HPDE6-E6E7 (cell line): ENCODE results near the gene ZNF18.

ENCODE experiments used
- DNase-seq: peaks from one replicate; pipeline ENCODE4 v3.0.0; 2011; ENCODE audit warnings: missing footprints; ENCODE audit errors: extremely low spot score

The ZNF18 gene, protein sequence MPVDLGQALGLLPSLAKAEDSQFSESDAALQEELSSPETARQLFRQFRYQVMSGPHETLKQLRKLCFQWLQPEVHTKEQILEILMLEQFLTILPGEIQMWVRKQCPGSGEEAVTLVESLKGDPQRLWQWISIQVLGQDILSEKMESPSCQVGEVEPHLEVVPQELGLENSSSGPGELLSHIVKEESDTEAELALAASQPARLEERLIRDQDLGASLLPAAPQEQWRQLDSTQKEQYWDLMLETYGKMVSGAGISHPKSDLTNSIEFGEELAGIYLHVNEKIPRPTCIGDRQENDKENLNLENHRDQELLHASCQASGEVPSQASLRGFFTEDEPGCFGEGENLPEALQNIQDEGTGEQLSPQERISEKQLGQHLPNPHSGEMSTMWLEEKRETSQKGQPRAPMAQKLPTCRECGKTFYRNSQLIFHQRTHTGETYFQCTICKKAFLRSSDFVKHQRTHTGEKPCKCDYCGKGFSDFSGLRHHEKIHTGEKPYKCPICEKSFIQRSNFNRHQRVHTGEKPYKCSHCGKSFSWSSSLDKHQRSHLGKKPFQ

GRCh38 chr17:11997147-11997971, at the start of gene ZNF18:
Gene ZNF18 (minus strand): TSS chr17:11997475. CDS start chr17:11992829, 4,646 bp downstream.
- peak; percentile 87 for DNase-seq

GRCh38 chr17:12046786-12047185, 49.5 kb upstream of the ZNF18 start:
- no peak for DNase-seq

GRCh38 chr17:12043702-12044101, 46.4 kb upstream of the ZNF18 start:
- DNase-seq = no peak

GRCh38 chr17:12041312-12041711, 44.0 kb upstream of the ZNF18 start:
- DNase-seq = peak; percentile 47

DNA sequence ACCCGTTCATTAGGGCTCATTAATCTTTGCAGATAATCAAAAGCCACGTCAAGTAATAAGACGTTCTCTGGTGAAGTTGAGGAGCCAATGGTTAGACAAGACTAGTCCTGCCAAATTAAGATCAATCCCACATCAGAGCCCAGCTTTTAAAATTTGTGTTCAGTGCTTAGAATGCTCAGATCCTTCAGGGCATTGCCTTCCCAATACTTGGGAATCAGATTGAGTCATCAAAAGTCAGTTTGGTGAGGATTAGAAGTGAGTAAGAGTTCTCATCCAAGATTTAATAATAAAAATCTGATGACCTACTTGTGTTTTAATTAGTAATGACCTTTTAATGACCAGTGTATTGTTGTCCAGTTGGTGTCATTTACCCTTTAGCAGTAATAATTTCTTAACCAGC, 43.2 kb upstream of the ZNF18 start:
- no peak for DNase-seq

- DNase-seq = no peak
Measured at GRCh38 chr17:12037970-12038369, 40.7 kb upstream of the ZNF18 start.

GRCh38 chr17:12035673-12036072, 38.4 kb upstream of the ZNF18 start:
- no peak for DNase-seq

- DNase-seq = no peak
Measured at GRCh38 chr17:12034538-12034937, 37.3 kb upstream of the ZNF18 start.

DNA sequence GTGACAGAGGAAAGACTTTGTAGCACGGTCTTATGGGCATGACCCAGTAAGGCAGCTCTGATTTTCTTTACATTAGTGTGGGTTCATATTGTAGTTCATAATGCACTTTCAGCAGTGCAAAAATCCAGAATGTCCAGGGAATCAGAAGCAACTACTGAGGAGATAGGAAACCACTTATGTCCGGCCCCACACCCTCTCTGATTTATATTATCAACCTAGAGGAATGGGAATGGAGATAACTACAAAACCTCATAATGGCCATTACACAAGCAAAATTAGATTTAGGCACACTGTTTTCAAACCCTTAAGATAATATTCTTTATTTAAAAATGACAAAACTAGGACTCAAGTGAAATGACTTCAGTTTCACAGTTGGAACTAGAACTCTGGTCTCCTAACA, 31.3 kb upstream of the ZNF18 start:
- no peak for DNase-seq

DNA sequence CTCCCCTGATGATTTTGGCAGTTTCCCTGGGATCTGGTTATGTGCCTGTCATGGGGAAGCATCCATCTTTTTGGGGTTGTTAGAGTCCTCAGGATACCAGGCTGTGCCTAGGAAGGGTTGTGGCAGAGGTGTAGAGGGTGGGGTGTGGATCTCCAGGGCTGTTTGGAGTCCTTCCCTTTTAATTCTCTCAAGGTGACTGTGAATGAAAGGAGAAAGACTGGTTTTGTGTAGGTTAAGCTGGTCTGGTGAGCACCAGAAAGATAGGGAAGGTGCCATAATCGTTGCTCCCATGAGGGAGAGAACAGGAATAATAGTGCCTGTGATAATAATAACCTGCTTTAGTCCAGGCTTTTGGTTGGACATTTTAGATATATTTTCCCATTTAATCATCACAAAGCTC, 30.4 kb upstream of the ZNF18 start:
- DNase-seq = no peak

DNA sequence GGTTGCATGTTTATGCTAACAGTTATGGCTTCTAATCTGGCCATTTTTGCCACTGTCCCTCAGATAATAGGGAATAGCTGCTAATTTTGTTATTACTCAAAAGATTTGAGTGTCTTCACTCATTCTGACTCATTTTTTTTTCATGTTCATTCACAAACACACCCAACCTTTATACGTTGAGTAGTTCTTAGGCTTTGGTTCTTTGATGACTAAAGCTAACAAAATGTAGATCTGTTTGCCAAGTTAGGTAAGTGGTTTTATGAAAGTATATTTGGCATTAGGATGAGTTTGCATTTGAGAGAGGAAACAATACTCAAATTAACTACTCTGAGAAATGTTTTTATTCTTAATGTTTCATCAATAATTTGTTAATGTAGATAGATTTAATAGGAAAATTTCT, 27.1 kb upstream of the ZNF18 start:
- peak; percentile 63 for DNase-seq

GRCh38 chr17:12022310-12022709, 25.0 kb upstream of the ZNF18 start:
- DNase-seq = no peak

GRCh38 chr17:12021623-12022140, 24.4 kb upstream of the ZNF18 start:
- DNase-seq = no peak

GRCh38 chr17:12020642-12021622, 23.7 kb upstream of the ZNF18 start, which contains the start of gene MAP2K4:
Gene MAP2K4 (plus strand): TSS chr17:12020877. CDS start chr17:12020887, 10 bp downstream.
- peak; percentile 83 for DNase-seq

GRCh38 chr17:12007466-12007865, 10.2 kb upstream of the ZNF18 start:
- no peak for DNase-seq

DNA sequence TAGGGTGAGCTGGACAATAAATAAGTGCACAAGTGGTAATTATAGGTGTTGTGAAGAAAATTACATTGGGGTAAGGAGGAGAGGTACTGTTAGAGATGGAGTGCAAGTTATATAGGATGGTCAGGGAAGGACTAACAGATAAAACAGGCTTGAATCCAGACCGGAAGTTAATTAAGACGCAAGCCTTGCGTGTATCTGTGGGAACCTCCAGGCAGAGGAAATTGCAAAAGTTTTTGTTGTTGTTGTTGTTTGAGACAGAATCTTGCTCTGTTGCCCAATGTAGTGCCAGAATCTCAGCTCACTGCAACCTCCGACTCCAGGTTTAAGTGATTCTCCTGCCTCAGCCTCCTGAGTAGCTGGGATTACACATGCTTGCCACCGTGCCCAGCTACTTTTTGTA, 2.4 kb upstream of the ZNF18 start:
- no peak for DNase-seq

DNA sequence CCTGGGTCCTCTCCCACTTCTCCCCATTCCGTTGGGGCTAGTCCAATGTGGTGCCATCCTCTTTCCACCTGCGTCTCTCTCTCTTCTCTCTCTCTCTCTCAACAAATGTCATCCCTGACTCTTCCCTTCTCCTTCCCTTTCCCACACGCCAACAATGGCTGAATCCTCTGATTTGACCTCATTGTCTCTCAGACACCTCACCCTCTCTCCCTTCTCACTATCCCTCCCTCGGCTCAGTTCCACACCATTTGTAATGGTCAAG, 628 bp upstream of the ZNF18 start:
- no peak for DNase-seq

DNA sequence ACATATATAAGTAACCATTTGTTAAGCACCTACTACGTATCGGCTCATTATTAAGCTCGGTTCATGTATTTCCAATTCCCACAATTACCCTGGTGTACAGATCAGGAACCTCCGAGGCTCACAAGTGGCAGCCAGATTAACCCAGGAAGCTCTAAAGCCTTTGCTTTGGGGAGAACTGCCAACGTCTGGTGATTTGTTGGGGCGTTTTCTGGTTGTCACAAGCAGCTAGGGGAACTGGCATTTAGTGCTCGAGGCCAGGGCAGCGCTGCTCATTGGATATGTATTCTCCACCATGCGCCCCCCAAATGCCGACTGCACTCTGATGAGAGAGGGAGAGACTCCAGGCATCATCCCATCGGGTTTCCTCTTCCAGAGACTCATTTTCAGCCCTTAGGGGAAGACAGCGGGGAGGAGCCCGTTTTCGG, 541 bp downstream of the ZNF18 start:
- peak; percentile 20 for DNase-seq

DNA sequence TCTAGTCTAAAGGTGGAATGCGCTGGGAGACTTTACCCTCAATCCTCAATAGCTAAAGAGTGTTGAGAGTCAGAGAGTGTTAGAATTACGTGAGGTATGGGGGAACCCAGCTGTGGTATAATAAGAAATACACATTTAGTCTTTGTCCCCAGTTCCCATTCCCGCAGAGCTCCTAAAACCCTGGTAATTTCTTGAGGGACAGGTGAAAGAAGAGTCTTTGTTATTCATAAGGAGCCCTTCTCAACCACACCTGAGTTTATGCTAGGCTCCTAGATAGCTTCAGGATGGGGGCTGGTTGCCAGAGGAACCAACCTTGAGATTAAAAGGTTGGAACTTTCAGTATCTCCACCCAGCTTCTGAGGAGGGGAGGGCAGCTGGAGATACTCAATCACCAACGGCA, 5.8 kb downstream of the ZNF18 start:
- DNase-seq = no peak

DNA sequence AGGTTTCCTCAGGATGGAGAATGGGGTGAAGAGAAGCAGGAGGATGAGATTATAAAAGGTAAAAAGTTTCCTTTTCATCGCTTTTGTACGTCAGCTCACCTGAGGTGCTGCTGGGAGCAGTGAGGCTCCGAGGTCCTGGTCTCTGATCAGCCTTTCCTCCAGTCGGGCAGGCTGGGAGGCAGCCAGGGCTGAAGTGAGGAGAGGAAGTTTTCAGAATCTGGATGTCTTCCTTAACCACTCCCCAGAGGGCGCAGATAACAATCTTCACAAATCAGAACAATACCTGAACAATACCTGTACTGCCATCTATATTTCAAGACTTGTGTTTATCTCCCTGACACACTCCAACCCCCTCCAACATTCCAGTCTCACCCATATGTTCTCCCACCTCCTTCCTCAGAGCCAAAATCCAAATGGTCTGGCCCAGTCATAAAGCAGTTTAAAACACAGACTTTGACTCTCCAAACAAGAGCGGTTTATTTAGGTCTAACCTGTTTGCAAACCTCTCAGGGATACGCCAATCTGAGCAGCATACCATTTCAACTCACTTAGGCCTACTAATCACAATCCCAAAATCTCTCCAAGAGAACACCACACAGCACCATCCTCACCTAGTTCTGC, 6.8 kb downstream of the ZNF18 start:
- DNase-seq = no peak

DNA sequence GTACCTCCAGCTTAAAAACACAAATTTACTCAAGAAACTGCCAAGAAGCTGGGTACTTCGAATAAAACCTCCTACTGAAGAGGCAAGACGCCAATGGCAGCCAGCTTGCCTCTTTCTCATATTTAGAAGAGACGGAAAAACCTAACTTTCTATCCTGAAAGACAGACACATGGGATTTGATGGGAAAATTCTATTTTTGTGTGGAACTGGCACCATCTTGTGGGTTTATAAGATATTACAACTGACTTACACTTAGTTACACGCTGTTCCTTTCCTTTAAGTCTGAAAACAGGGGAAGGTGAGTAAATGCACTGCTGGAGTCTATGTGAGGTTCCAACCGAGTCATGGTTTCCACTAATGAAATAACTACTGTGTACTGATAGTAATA, 10.3 kb downstream of the ZNF18 start:
- no peak for DNase-seq
